Measurements from ENCODE around the gene LRRC8B. TPM values are rescaled to one million over a fixed set of nuclear protein-coding genes. Genes with fewer than 3 reads are reported as not detected.
A peak's percentile ranks its signal among the peaks of the same experiment; 100 is the strongest.
"Not testable (repeated sequence)": the region's sequence is repeated elsewhere in the genome, so short reads cannot be mapped to it uniquely, and the experiment has no call there.

Gene LRRC8B
- total RNA-seq, 1 donor from 2014 or later = 8.5 TPM

DNA sequence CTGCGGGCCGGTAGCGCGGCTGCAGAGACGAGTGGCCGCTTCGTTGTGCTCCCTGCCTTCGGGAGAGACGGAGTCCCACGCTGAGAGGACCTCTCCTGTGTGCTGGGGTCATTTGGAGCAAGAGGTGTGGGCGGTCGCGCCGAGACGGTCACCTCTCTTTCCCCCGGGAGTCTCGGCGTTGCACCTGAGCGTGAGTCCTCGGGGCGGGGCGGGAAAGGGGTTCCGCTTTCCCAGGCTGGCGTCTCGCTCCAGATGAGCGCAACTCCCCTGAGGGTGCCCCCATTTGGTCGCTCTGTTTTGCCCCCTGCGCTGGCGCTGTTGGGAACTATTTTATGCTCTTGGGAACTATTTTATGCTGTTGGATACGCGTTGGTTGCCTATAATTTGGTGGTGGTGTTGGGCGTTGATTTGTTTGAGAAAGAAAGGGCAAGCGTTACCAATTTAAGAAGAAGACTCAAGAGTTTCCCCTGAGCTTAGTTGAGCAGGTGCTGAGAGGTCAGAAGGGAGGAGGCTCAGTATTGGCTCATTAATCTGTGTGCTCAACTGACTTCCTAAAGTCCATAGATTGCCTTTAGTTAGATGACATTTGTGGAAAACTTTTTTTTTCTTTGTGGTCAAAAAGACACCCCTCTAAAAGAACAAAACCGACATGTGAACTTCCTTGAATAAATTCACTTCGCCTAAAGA lies 683 bp downstream of the LRRC8B start:
- DNase-seq = peak; percentile 52

- DNase-seq = no peak
Measured at GRCh38 chr1:89527256-89527655, 2.6 kb downstream of the LRRC8B start.

DNA sequence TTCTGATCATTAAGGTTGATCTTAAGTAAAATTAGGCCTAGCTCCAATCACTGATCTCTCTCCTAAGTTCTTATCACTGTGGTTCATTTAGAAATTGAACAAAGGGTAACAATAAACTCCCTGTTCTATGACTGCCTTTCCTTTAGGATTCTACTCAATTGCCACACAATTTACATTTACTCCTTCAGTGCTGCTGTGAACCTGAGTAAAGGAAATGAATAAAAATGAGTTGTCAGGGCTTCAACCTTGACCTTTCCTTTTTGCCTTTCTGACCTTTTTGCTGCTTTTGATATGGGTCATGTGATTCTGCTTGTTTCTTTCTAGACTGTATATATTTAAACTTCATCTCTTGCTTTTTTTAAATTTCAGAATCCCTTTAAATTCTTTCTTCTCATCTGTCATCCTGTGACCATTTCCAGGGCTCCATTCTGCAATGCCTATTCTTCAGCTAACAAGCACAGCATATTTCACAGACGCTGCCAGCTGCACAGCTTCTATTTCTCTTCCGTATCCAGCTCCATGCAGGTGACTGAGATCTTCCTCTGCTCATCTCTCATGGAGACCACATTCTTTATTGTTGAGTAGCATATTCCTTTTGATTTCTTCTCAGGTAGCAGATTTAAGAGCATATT lies 3.2 kb downstream of the LRRC8B start:
- no peak for DNase-seq

DNA sequence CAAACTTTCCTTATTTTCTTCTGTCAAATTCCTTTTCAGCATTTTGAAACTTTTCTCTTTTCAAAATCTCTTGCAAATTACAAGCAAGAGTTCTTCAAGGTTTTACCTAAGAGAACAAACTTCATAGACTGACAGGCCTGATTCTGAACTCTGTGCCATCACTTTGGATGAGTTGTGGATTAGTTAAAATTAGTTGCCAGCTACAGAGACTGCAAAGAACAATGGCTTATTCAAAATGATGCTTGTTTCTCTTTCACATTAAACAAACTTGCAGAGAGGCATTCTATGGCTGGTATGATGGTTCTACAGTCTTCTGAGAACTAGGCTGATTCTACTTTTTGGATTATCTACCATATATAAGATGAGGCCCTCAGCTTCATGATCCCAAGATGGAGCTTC lies 3.8 kb downstream of the LRRC8B start:
- no peak for DNase-seq

DNA sequence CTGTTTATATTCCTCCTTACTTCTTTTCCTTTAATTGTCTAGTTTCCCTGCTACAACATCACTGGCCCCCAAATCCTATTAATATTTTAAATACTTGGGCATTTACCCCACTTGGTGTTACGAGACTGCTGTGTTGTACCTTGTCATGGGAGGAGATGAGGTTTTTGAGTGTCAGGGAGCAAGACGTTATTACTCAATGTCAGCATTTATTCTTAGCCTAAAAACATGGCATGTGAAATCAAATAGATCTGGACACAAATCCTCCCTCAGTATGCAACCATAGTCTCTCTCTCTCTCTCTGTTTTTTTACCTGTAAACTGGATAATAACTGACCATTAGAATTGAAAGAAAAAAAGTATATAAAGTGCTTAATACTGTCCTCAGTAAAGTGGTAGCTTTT lies 4.6 kb downstream of the LRRC8B start:
- no peak for DNase-seq

- no peak for DNase-seq
Measured at GRCh38 chr1:89530444-89531089, 5.9 kb downstream of the LRRC8B start.

DNA sequence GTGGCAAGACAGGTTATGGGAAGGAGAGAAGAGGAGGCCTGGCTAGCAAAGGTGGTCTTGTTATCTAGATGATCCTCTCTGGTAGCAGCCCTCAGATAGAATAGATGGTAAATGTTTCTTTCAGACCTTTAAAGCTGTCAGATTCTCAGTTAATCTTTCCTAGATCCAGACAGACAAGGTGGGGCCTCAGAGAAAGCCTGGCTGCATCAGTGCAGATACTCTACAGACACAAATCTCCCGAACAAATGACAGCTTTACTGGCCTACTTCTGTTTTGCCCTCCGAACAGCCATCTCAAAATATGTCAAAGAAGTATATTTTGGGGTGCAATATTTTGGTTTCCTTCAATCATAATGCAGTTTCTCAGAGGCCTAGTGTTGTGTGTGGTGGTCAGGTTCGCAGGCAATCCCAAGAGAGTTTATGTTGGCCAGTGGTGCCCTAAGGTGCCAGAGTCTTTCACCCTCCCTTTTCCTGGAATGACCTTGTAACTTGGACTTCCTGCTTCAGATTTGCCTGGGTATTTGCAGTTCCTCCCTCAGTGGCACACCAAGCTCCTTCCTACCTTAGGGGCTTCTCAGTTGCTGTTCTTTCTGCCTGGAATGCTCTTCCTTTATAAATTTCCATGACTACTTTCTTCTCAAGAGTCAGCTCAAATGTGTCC lies 7.0 kb downstream of the LRRC8B start:
- no peak for DNase-seq

DNA sequence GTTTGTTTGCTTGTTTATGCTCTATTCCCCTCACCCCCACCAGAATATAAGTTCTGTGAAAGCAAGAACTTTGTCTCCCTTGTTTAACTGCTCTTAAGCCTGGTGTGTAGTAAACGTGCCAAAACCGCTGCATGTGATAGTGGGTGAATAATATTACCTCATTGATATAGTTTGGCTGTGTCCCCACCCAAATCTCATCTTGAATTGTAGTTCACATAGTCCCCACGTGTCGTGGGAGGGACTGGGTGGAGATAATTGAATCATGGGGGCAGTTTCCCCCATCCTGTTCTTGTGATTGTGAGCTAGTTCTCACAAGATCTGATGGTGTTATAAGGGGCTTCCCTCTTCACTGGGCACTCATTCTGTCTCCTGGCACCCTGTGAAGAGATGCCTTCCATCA lies 7.6 kb downstream of the LRRC8B start:
- DNase-seq = no peak

GRCh38 chr1:89532866-89533265 lies 8.2 kb downstream of the LRRC8B start:
- no peak for DNase-seq

GRCh38 chr1:89535537-89535936 lies 10.9 kb downstream of the LRRC8B start:
- DNase-seq = no peak

DNA sequence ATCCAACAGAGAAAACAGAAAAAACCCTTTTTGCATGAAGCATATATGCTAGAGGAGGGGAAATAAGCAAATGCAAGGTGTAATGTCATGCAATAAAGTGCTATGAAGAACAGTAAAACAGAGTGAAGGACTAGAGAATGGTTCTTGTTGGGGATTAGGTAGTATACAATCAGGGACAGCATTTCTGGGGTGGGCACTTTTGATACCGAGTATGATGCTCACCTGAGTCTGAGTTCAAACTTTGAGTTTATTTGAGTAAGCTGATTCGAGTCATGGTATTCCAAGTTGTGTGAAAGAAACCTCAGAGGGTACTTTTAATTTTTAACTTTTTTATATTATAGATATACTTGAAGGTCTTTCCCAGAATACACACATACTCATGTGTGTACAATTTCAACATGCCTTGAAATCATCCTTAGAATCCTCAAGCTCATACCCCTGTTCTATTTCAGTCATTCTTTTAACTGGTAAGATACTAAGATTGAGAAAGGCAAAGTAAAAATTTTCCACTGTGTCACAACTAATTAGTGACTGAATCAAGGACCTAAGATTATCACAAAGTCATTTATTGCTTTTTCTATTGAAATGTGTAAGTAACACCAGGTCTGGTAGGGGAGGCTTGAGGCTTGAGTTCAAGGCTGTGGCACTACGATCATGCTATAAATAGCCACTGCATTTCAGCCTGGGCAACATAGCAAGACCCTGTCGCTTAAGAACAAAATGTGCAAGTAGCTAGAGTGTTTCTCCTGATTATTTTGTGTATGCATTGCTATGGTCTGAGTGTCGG lies 12.1 kb downstream of the LRRC8B start:
- DNase-seq = no peak

DNA sequence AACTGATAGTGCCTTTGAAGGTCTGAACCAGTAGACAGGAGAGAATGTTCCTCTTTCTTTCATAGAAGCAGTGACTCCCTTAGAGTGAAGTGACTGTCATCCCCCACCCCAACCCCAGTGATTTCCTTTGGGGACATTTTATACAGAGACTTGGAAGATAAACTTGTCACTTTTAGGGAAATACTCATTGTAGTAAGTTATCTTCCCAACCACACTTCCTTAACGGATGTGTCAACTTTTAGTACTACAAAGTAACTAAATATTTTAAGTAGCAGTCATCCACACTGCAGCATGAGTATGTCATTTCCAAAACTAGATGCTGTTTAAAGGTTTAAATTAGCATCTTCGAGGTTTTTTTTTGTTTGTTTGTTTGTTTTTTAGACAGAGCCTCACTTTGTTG lies 13.7 kb downstream of the LRRC8B start:
- peak; percentile 65 for DNase-seq

DNA sequence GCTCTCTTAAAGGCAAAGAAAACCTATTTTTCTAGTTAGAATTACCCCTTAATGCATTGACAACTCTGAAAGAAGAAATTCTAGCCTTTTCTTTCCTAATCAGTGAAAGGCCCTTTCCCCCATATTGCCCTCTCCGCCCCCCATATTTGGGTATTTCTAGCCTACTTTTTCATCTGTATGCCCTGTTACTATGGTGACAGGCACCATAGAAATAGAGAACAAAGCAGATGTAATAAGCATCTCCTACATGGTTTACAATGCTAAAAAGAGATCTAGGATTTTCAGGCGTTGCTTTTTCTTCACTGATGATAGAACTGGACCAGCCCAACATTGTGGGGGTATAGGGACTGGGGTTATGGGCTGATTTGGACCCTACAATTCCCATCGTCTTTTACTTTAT lies 14.5 kb downstream of the LRRC8B start:
- DNase-seq = no peak

- DNase-seq = peak; percentile 33
Measured at GRCh38 chr1:89540406-89540970, 15.9 kb downstream of the LRRC8B start.

DNA sequence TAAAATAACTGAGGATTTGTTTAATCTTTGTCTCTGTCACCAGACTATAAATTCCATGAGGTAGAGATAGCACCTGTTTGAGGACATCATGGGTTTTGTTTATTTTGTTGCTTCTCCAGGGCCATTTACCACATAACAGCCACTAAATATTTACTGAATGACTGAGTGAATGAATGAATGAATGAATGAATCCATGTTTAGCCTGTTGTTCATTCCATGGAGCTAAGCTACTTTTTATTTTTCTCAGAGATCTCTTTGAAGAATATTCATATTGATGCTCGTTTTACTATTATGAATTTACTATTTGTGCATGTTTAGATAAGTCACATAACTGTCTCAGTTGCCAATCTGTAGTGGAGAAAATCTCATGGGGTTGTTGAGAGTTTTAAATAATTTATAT lies 17.7 kb downstream of the LRRC8B start:
- no peak for DNase-seq

DNA sequence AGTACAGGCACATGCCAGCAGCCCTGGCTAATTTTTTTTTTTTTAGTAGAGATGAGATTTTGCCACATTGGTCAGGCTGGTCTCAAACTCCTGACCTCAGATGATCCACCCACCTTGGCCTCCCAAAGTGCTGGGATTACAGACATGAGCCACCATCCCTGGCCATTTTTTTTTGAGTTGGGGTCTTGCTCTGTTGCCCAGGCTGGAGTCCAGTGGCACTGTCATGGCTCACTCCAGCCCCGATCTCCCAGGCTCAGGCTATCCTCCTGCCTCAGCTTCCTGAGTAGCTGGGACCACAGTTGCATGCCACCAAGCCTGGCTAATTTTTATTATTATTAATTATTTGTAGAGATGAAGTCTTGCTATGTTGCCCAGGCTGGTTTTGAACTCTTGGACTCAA lies 19.0 kb downstream of the LRRC8B start:
- not testable (repeated sequence) for DNase-seq

DNA sequence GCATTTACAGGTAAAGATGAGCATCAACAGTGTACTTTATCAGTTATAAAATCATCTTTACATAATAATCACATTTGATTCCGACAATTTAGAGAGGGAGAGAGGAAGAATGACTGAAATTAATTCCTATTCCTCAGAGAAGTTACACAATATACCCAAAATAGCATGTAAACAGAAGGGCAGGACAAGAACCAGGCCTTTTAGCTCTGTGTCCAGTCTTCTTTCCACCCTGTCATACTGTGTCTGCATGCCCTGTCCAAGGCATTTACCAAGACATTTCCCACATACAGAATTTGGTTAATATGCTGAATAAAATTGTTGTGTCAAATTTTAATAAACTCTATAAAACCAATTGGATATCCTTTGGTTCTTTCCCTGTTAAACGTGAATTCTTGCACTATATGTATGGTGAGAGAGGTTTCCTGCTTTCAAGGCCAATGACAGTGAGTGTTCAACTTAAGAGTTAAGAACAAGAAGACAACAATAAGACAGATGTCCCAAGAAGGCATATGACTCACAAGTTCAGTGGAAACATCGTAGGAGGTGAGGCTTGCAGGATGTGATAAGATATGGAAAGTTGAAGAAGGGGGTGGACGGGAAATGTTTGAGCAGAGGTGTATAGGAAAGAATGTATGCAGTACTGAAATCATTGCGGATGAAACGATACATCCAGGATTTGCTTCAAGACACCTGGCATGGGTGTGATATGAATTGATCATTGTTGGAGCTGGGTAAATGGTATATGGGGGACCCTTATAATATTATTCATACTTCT lies 20.8 kb downstream of the LRRC8B start:
- DNase-seq = peak; percentile 96

DNA sequence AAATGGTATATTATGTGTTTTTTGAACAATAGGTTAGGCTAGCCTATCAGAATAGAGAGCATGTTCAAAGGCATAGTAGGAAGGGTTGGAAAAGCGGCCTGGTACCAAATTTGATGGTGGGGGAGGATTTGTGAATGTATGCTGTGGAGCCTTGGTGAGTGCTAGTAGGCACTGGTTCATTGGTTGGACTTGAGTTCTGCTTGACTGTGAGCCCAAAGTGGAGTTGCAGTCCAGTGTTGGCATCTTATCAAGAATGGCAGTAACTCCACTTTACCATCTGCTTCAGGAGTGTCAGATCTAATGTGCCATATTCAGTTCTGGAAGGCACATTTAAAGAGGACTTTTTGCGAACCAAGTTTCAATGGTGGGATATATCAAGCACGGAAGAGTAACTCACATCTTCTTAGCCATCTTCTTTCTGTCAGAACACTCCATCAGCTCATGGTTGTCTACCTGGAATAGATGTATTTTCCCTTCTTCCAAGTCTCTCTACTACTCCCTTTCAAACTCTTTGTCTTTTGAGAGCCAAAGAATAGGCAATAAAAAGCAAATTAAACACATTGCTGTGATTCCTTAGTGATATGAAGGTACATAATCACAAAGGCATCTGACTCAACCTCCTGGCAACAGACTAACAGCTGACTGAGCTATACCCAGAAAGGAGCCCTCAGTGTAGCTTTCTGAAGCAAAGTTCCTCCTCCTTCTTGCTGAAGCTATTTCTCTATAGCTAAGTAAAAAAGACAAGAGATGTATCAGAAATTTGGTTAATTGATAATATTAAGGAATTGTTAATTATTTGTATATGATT lies 21.7 kb downstream of the LRRC8B start:
- DNase-seq = peak; percentile 88

DNA sequence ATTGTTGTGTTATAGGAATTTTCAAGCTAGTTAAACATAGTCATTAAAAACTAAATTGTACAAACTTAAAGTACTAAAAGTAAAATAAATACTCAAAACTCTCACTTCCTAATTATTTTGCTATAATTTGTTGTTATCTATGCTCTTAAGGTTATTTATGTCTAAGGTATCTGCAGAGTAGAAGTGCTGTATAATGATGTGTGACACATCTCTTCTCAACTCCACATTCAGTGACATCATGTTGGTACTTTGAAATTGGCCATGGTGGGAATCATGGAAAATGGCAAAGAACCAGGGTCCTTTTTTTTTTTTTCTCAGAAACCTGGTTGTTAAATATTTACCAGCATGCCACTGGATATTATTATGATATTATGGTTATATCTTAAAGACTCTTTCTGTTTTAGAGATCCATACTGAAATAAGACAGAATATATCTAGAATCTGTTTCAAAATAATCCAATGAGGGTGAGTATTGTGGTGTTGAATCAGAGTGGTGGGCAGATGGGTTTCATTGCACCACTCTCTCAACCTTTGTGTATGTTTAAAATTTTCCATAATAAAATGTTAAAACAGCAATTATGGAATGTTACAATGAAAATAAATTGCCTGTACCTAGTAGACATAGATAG lies 22.4 kb downstream of the LRRC8B start:
- peak; percentile 36 for DNase-seq

- DNase-seq = peak; percentile 76
Measured at GRCh38 chr1:89547563-89548116, 23.0 kb downstream of the LRRC8B start.
